HCT116 (cell line): ENCODE measurements around the gene PLCB1. TPM values are rescaled to one million over a fixed set of nuclear protein-coding genes. Genes with fewer than 3 reads are reported as not detected.

ENCODE experiments used
- ATAC-seq: fragments of 200-7000 bp; cut with Tn5 transposase; 2 replicates; pipeline ENCODE4 v1.9.1; 2020; ENCODE audit warnings: mild to moderate bottlenecking, moderate library complexity
- BruUV-seq: library from RNA; stranded (reverse); fragments of 400-500 nt; replicated peaks from 2 replicates; lab custom pipeline; 2021; lab: Mats Ljungman, UMichigan
- CTCF ChIA-PET: fragments of 300-600 bp; sonication (Branson Sonifier 250); formaldehyde crosslinking; loops from one replicate; lab custom pipeline; 2021; ENCODE audit warnings: antibody characterized with exemption; lab: Charles Lee
- POLR2A ChIA-PET: fragments of 300-600, 350-600 bp; sonication (Branson Sonifier 250); formaldehyde crosslinking; loops from one replicate; lab custom pipeline; 2021; ENCODE audit warnings: antibody characterized with exemption; lab: Charles Lee
- RAD21 ChIA-PET, 2 experiments: fragments of 300-600 bp; sonication (Branson Sonifier 250); formaldehyde crosslinking; loops; one replicate each; lab custom pipeline; 2023; ENCODE audit warnings: low total read pairs in 2 of 2; ENCODE audit not compliant: uncharacterized antibody in 2 of 2, unreplicated experiment in 2 of 2, low non-redundant PET in 1 of 2; lab: Charles Lee
- DNase-seq: peaks from one replicate; pipeline ENCODE4 v3.0.0-alpha.2; 2010; ENCODE audit warnings: low read depth, low spot score
- H2AFZ ChIP-seq: fragments of 200-600 bp; shearing (Covaris generic), sonication (generic); 2 replicates; pipeline ENCODE4 v1.6.1; 2017; ENCODE audit warnings: low read depth, mixed run types, mixed read lengths, antibody characterized with exemption, low read length; ENCODE audit not compliant: poor library complexity, severe bottlenecking
- H3K27ac ChIP-seq: 2 replicates; pipeline ENCODE4 v1.5.1; 2012; ENCODE audit warnings: low read depth, low read length
- H3K27me3 ChIP-seq: fragments of 200-600 bp; sonication (generic); 2 replicates; pipeline ENCODE4 v1.6.1; 2016; ENCODE audit warnings: mixed run types, low read length, mixed read lengths; ENCODE audit not compliant: insufficient read depth
- H3K36me3 ChIP-seq, 2 experiments: fragments of 200-500 bp in 1 of 2; fragments of 200-600 bp in 1 of 2; sonication (Bioruptor generic) in 1 of 2; sonication (generic) in 1 of 2; 2 replicates each; pipeline versions ENCODE4 v1.5.1 to v1.6.1; 2014 to 2016; ENCODE audit warnings: low read length in 2 of 2, inconsistent platforms in 1 of 2, mixed read lengths in 1 of 2, mixed run types in 1 of 2; ENCODE audit not compliant: insufficient read depth in 2 of 2, control insufficient read depth in 1 of 2
- H3K4me1 ChIP-seq, 2 experiments: fragments of 200-600 bp in 1 of 2; sonication (generic) in 1 of 2; 2 replicates each; pipeline versions ENCODE4 v1.5.1 to v1.6.1; 2012 to 2017; ENCODE audit warnings: low read length in 2 of 2, inconsistent platforms in 1 of 2, mild to moderate bottlenecking in 1 of 2, mixed read lengths in 1 of 2, mixed run types in 1 of 2, moderate library complexity in 1 of 2; ENCODE audit not compliant: insufficient read depth in 2 of 2, control insufficient read depth in 1 of 2
- H3K4me2 ChIP-seq: fragments of 200-600 bp; sonication (generic); 2 replicates; pipeline ENCODE4 v1.6.1; 2017; ENCODE audit warnings: mixed run types, low read length, mixed read lengths
- H3K4me3 ChIP-seq, 2 experiments: fragments of 200-600 bp in 1 of 2; sonication (generic) in 1 of 2; replicated peaks in 1 of 2; 2 replicates each; pipeline ENCODE4 v1.5.1; 2011 to 2016; ENCODE audit warnings: low read length in 2 of 2, control low read depth in 1 of 2, low read depth in 1 of 2, mild to moderate bottlenecking in 1 of 2, mixed read lengths in 1 of 2, mixed run types in 1 of 2
- H3K79me2 ChIP-seq: fragments of 200-600 bp; sonication (generic); 2 replicates; pipeline ENCODE4 v1.6.1; 2017; ENCODE audit warnings: mild to moderate bottlenecking, mixed run types, low read length, moderate library complexity, mixed read lengths; ENCODE audit not compliant: insufficient read depth
- H3K9ac ChIP-seq: fragments of 200-600 bp; sonication (generic); 2 replicates; pipeline ENCODE4 v1.6.1; 2016; ENCODE audit warnings: low read length, mixed read lengths
- H3K9me2 ChIP-seq: fragments of 200-600 bp; sonication (generic), shearing (Covaris generic); 2 replicates; pipeline ENCODE4 v1.6.1; 2017; ENCODE audit warnings: mixed run types, mild to moderate bottlenecking, moderate library complexity; ENCODE audit not compliant: insufficient read depth
- H3K9me3 ChIP-seq, 2 experiments: fragments of 200-500 bp in 1 of 2; fragments of 200-600 bp in 1 of 2; sonication (Bioruptor generic) in 1 of 2; sonication (generic) in 1 of 2; 2 replicates each; pipeline ENCODE4 v1.6.1; 2014 to 2017; ENCODE audit warnings: low read length in 2 of 2, mixed read lengths in 2 of 2, inconsistent platforms in 1 of 2, low read depth in 1 of 2, mild to moderate bottlenecking in 1 of 2, mixed run types in 1 of 2, moderate library complexity in 1 of 2; ENCODE audit not compliant: control insufficient read depth in 1 of 2, insufficient read depth in 1 of 2
- H4K20me1 ChIP-seq: fragments of 200-600 bp; sonication (generic), shearing (Covaris generic); 2 replicates; pipeline ENCODE4 v1.6.1; 2017; ENCODE audit warnings: mixed run types, mild to moderate bottlenecking, moderate library complexity; ENCODE audit not compliant: insufficient read depth
- ATF3 ChIP-seq: IDR thresholded peaks from 2 replicates; pipeline ENCODE4 v1.6.1; 2012
- CBX3 ChIP-seq: IDR thresholded peaks from 2 replicates; pipeline ENCODE4 v1.6.1; 2012; ENCODE audit warnings: low read depth
- CTCF ChIP-seq, 3 experiments: fragments of 200-600 bp in 1 of 3; sonication (generic) in 1 of 3; IDR thresholded peaks in 2 of 3; conservative IDR thresholded peaks in 1 of 3; 2 replicates each; pipeline ENCODE4 v1.5.1; 2012 to 2017; ENCODE audit warnings: low read depth in 2 of 3, low read length in 2 of 3, antibody characterized with exemption in 1 of 3, borderline replicate concordance in 1 of 3, control low read depth in 1 of 3, mild to moderate bottlenecking in 1 of 3, mixed read lengths in 1 of 3, mixed run types in 1 of 3, moderate library complexity in 1 of 3; ENCODE audit not compliant: insufficient read depth in 1 of 3
- ELF1 ChIP-seq: IDR thresholded peaks from 2 replicates; pipeline ENCODE4 v1.6.1; 2012; ENCODE audit warnings: low read depth, borderline replicate concordance
- EZH2 ChIP-seq: fragments of 200-600 bp; sonication (generic); IDR thresholded peaks from 2 replicates; pipeline ENCODE4 v1.6.1; 2017; ENCODE audit warnings: antibody characterized with exemption, mixed run types
- EZH2phosphoT487 ChIP-seq: fragments of 200-600 bp; IDR thresholded peaks from 2 replicates; pipeline ENCODE4 v1.6.1; 2018; ENCODE audit warnings: antibody characterized with exemption, borderline replicate concordance
- FOSL1 ChIP-seq: IDR thresholded peaks from 2 replicates; pipeline ENCODE4 v1.6.1; 2012; ENCODE audit warnings: low read depth
- POLR2A ChIP-seq: IDR thresholded peaks from 2 replicates; pipeline ENCODE4 v1.7.0; 2011; ENCODE audit warnings: borderline replicate concordance; ENCODE audit not compliant: insufficient read depth, insufficient read length; ENCODE audit errors: extremely low read depth
- RAD21 ChIP-seq: IDR thresholded peaks from 2 replicates; pipeline ENCODE4 v1.6.1; 2012; ENCODE audit warnings: low read depth, mild to moderate bottlenecking
- SIN3A ChIP-seq: IDR thresholded peaks from 2 replicates; pipeline ENCODE4 v1.6.1; 2012; ENCODE audit warnings: low read depth
- SP1 ChIP-seq: IDR thresholded peaks from 2 replicates; pipeline ENCODE4 v1.6.1; 2012; ENCODE audit warnings: low read depth
- SRF ChIP-seq: IDR thresholded peaks from 2 replicates; pipeline ENCODE4 v1.6.1; 2012; ENCODE audit warnings: low read depth
- TCF7L2 ChIP-seq: IDR thresholded peaks from 2 replicates; pipeline ENCODE4 v1.7.0; 2011; ENCODE audit warnings: borderline replicate concordance, inconsistent platforms; ENCODE audit not compliant: insufficient read depth, insufficient read length; ENCODE audit errors: extremely low read depth
- YY1 ChIP-seq: IDR thresholded peaks from 2 replicates; pipeline ENCODE4 v1.6.1; 2011; ENCODE audit warnings: low read length, low read depth, moderate library complexity, mild to moderate bottlenecking; ENCODE audit not compliant: insufficient replicate concordance; ENCODE audit errors: extremely low read depth
- ZFX ChIP-seq: fragments of 450-650 bp; IDR thresholded peaks from 2 replicates; pipeline ENCODE4 v1.6.1; 2017
- intact Hi-C: fragments of 100-400 bp; cut with micrococcal nuclease; formaldehyde crosslinking; loops from 2 replicates; pipeline ENCODE4 v1.10.0; 2022
- total RNA-seq: library from RNA; stranded (reverse); gene quantifications from one replicate; pipeline ENCODE4 v1.2.1, GENCODE V29; 2021; ENCODE audit not compliant: unreplicated experiment
- TF ChIP-seq, protein P1 (sequence below): IDR thresholded peaks from 2 replicates; pipeline ENCODE4 v1.6.1; 2012; ENCODE audit warnings: low read depth
- TF ChIP-seq, protein P2 (sequence below): IDR thresholded peaks from 2 replicates; pipeline ENCODE4 v1.6.1; 2012
- TF ChIP-seq, protein P3 (sequence below): IDR thresholded peaks from 2 replicates; pipeline ENCODE4 v1.6.1; 2011; ENCODE audit warnings: mild to moderate bottlenecking, low read length, moderate library complexity; ENCODE audit not compliant: insufficient replicate concordance; ENCODE audit errors: extremely low read depth

The PLCB1 gene
- total RNA-seq, 1 experiment from 2014 or later, result 15.8 TPM

DNA sequence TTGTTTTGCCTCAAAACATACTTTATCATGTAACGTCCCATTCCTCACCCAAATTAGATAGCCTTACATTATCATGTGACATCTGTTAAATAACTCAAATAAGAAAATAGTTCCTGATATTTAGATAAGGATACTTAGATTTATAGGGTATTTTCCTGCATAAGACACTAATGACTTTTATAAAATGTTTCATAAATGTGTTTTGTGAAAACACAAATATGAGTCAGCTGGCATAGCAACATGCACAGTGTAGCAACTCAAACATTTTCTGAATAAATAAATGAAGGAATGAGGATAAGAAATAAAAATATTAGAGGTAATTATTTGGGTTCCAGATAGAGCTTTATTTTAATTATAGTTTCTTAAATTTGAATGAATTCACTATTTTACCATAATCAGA lies 476.4 kb downstream of the PLCB1 start:
- RAD21 ChIA-PET, result no interaction called here
- no peaks in the 10 kb centered on the region for H3K9me2 ChIP-seq
- no peaks in the 10 kb centered on the region for H3K4me1 ChIP-seq
- H3K4me3 ChIP-seq, result no peak overlapping the region
- DNase-seq (no peak), ATAC-seq (no peak)
- H3K9ac ChIP-seq, result no peak overlapping the region
- no peaks in the 10 kb centered on the region for H3K9me3 ChIP-seq
- no peaks in the 10 kb centered on the region for H3K79me2 ChIP-seq
- CTCF ChIA-PET, result no interaction called here
- POLR2A ChIA-PET, result no interaction called here
- TF ChIP-seq ATF3, result no peak
- TF ChIP-seq TCF7L2, result no peak
- TF ChIP-seq EZH2, result no peak
- no peak for TF ChIP-seq ZFX
- TF ChIP-seq YY1, result no peak
- TF ChIP-seq EZH2phosphoT487, result no peak
- TF ChIP-seq, protein P1, sequence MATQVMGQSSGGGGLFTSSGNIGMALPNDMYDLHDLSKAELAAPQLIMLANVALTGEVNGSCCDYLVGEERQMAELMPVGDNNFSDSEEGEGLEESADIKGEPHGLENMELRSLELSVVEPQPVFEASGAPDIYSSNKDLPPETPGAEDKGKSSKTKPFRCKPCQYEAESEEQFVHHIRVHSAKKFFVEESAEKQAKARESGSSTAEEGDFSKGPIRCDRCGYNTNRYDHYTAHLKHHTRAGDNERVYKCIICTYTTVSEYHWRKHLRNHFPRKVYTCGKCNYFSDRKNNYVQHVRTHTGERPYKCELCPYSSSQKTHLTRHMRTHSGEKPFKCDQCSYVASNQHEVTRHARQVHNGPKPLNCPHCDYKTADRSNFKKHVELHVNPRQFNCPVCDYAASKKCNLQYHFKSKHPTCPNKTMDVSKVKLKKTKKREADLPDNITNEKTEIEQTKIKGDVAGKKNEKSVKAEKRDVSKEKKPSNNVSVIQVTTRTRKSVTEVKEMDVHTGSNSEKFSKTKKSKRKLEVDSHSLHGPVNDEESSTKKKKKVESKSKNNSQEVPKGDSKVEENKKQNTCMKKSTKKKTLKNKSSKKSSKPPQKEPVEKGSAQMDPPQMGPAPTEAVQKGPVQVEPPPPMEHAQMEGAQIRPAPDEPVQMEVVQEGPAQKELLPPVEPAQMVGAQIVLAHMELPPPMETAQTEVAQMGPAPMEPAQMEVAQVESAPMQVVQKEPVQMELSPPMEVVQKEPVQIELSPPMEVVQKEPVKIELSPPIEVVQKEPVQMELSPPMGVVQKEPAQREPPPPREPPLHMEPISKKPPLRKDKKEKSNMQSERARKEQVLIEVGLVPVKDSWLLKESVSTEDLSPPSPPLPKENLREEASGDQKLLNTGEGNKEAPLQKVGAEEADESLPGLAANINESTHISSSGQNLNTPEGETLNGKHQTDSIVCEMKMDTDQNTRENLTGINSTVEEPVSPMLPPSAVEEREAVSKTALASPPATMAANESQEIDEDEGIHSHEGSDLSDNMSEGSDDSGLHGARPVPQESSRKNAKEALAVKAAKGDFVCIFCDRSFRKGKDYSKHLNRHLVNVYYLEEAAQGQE, result no peak
- no peak for TF ChIP-seq FOSL1
- no peak for TF ChIP-seq SP1
- TF ChIP-seq, protein P2, sequence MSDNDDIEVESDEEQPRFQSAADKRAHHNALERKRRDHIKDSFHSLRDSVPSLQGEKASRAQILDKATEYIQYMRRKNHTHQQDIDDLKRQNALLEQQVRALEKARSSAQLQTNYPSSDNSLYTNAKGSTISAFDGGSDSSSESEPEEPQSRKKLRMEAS, result no peak
- TF ChIP-seq SIN3A, result no peak
- TF ChIP-seq CTCF (IDR thresholded peaks at IDR 0.05 in 2 of 3, conservative IDR thresholded peaks at IDR 0.05 in 1 of 3; ENCODE audit: borderline replicate concordance in 1 of 3, insufficient read depth in 1 of 3, low read depth in 2 of 3, low read length in 2 of 3), result no peak
- TF ChIP-seq, protein P3, sequence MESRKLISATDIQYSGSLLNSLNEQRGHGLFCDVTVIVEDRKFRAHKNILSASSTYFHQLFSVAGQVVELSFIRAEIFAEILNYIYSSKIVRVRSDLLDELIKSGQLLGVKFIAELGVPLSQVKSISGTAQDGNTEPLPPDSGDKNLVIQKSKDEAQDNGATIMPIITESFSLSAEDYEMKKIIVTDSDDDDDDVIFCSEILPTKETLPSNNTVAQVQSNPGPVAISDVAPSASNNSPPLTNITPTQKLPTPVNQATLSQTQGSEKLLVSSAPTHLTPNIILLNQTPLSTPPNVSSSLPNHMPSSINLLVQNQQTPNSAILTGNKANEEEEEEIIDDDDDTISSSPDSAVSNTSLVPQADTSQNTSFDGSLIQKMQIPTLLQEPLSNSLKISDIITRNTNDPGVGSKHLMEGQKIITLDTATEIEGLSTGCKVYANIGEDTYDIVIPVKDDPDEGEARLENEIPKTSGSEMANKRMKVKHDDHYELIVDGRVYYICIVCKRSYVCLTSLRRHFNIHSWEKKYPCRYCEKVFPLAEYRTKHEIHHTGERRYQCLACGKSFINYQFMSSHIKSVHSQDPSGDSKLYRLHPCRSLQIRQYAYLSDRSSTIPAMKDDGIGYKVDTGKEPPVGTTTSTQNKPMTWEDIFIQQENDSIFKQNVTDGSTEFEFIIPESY, result no peak
- TF ChIP-seq ELF1, result no peak
- no peak for TF ChIP-seq POLR2A
- no peak for TF ChIP-seq RAD21
- no peak for TF ChIP-seq CBX3
- no peak for TF ChIP-seq SRF
- no peak overlapping the region for H3K27ac ChIP-seq
- no peaks in the 10 kb centered on the region for H3K27me3 ChIP-seq
- H3K4me2 ChIP-seq, result no peak overlapping the region
- H4K20me1 ChIP-seq, result no peaks in the 10 kb centered on the region; the same call in 1 of the 2 replicates
- H2AFZ ChIP-seq, result no peak overlapping the region
- BruUV-seq, result no TSS peak
- H3K36me3 ChIP-seq, result no peaks in the 10 kb centered on the region
- intact Hi-C loops, result no loop called here
